GM21786 (cell line): ENCODE measurements around the gene MYO1D.
A peak's percentile ranks its signal among the peaks of the same experiment; 100 is the strongest.
"Not testable (repeated sequence)": the region's sequence is repeated elsewhere in the genome, so short reads cannot be mapped to it uniquely, and the experiment has no call there.

ENCODE experiments used
- ATAC-seq: cut with Tn5 transposase; IDR thresholded peaks from one replicate; pipeline ENCODE4 v1.9.1; 2021; ENCODE audit not compliant: unreplicated experiment

MYO1D gene

GRCh38 chr17:32896647-32897258 lies 19.8 kb upstream of the MYO1D start:
- no peak for ATAC-seq

- no peak for ATAC-seq
These were observed 17.3 kb upstream of the MYO1D start for GRCh38 chr17:32894245-32894644.

GRCh38 chr17:32887410-32887809 lies 10.5 kb upstream of the MYO1D start:
- not testable (repeated sequence) for ATAC-seq

DNA sequence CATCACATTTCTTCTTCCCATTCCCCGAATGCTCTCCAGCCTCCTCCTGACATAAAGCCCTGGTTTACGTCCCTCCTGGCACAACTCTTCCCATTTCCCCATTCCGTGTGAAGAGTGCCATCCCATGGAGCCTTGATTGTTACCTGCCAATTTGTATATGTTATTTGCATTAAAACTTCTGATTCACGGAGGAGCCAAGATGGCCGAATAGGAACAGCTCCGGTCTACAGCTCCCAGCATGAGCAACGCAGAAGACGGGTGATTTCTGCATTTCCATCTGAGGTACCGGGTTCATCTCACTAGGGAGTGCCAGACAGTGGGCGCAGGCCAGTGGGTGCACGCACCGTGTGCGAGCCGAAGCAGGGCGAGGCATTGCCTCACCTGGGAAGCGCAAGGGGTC lies 10.0 kb upstream of the MYO1D start:
- not testable (repeated sequence) for ATAC-seq

DNA sequence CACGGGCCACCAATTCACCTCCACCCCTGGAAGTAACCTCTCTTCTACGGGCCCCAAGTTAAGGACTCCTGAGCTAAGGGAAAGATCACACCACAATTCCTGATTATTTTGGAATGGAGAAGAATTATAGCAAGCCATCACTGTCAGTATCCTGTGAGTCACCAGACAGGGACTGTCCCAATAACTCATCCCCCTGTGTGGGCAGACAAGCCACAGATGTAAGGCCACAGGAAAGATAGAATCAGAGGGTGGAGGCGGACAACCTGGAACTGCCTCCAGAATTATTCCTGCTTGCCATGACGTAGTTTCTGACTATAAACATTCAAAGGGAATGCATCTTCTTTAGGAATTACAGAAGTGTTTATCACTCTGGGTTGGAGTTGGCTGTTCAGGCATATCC lies 5.8 kb upstream of the MYO1D start:
- ATAC-seq = no peak

DNA sequence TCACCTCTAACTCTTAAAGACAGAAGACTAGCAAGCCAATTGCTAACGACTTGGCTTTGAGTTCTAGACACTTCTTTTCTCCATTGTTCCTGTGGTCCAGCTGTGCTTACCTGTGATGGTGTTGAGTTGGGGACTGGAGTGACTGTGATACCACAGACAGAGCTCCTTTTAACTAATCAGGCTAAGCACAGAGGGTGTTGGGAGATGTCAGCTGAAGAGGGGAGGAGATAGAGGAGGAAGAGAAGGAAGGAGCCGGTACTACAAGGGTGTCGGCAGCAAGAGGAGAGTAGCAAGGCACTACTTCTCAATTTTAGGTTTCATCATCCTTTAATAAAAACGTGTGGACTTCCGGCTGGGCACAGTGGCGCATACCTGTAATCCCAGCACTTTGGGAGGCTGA lies 5.1 kb upstream of the MYO1D start:
- ATAC-seq = no peak

DNA sequence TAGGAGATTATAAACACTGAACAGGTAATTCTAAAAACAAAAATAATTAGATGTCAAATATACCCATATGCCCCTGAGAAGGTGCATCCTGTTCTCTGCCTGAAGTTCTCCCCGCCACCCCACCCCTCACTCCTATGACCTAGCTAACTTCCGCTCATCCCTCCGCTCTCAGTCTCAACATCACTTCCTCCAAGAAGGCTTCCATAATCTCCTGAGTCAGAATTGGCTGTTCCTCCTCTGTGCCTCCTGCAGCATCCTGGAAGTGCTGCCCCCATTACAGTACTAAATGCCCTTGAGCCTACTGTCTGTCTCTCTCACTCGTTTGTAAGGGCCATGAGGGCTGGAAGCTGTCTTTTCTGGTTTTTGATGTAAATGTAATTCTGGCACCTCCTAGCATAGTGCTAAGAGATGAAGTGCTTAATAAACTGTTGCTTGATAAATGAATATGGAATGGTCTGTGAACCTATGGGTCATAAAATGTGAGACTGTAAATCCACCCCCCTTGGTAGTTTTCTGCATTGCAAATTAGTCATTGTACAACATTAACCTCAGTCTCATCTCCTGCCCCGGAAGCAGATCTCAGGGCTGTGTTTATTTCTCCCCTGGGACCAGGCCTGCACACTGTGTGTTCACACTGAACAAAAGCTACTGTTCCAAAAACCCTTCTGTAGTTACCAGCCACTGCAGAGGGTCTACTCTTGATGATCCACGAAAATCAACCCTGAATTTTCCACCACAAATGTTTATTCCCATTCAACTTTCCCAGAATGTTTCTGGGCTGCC lies 3.9 kb upstream of the MYO1D start:
- ATAC-seq = no peak

DNA sequence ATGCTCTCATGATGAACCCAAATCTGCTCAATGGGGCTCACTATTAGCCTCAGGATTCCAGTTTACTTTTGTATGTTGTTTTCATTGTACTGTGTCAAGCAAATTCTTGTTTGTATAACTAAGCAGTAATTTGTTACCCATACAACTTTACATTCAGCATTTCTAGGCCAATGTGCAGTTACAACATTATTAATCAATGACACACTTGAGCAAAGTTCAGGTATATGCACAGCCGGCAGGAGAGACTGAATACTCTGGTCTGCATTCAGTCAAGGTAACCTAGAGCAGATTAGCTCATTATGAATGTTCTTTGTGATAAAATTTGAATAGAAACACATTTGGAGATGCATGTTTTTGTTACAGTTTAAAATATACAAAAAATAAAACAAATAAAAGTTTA lies 2.2 kb upstream of the MYO1D start:
- ATAC-seq = no peak

GRCh38 chr17:32878211-32878610 lies 1.3 kb upstream of the MYO1D start:
- ATAC-seq = no peak

DNA sequence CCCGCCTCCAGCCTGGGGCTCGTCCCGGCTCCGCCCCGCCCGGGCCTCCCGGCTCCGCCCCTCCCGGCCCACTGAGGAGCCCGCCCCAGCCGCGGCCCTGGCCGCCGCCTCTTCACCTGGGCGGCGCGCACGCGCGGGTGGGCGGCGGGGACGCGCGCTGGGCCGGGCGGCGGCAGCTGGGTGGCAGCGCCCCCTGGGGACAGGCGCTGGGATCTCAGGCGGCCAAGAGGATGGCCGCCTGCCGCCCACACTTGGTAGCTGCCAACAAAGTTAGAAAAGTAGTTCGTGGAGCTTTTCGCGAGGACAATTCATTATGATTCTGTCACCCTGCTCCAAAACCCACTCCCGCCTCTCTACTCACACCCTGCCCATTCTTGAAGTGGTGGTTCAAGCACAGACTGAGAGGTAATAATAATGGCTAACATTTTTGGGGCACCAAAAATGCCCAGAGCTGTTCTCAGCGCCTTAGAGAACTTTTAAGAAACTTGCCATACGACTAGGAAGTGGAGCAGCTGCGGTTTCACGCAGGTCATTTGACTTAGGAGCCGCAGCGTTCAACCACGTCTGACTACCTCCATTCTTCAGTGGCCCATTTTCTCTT lies 340 bp upstream of the MYO1D start:
- ATAC-seq = peak; percentile 81

- ATAC-seq = no peak
These were observed 954 bp downstream of the MYO1D start for GRCh38 chr17:32875923-32876416.

DNA sequence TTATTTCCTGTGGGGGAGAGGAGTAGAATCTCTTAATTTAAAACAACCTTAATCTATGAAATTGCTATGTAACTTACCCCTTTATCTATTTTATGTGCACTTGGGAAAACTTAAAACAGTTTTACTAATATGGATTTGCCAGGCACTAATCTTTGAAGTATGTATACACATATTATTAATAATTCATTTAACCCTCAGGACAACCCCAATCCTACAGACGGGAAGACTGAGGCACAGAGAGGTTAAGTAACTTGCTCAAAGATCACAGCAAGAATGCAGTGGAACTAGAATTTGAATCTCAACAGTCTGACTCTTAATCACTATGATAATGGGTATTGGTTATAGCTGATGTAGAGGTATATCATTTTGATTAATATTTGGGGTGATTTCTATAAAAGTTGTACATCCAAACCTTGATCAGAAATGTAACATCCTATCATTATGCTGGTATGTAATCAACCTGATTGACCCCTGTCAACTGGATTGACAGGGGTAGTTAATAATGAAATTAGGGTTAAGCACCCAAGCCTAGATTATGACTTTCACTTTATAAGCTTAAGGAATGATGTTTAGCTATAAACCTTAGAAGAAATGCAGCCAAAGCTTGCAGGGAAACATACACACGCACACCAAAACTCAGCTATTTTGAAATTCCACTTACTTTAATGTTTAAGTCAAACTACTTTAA lies 1.6 kb downstream of the MYO1D start:
- no peak for ATAC-seq

DNA sequence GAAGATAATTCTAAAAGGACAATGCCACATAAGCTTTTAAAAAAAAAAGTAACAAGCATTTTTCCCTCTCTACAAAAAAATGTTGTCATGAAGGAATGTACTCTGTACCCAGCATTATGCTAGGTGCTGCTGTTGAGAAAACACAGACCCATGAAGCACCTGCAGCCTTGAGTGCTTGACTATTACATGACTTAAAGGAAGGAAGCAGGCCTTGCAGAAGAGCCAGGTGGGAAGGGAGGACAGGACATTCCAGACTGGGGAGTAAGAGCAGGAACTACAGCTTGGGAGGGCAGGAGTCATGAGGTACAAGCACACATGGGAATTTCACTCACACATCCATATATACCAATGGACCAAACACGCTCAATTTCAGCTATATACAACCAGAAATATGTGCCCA lies 3.8 kb downstream of the MYO1D start:
- no peak for ATAC-seq

DNA sequence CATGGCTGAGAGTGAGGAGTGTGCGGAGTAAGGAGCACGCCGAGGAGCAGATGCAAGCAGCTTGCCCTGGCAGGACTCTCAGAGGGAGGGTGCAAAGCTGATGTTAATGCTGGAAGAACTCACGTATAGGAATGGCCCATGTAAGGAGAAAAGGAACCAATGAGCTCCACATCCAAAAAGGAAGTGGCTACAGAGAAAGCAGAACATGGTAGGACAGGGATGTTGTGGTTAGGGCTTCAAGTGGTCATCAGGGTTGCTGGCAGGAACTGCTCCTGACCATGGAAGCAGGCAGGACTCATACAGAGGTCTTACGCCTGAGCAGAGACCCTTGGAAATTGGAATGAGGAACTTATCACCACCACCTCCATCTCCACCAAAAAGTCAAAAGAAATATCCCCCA lies 5.2 kb downstream of the MYO1D start:
- ATAC-seq = no peak

DNA sequence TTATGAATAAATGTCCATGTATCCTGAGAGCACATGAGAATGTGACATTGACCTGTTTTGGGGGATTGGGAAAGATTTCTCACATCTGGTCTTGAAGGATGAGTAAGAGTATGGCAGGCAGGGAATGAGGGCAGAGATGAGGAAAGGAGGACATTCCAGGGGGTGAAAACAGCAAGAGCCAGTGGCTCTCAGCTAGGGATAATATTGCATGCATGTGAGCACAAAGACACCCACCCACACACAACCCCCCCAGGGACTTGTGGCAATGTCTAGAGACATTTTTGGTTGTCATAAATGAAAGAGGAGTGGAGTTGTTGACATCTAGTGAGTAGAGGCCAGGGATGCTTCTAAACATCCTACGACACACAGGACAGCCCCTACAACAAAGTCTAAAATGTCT lies 6.0 kb downstream of the MYO1D start:
- ATAC-seq = no peak

DNA sequence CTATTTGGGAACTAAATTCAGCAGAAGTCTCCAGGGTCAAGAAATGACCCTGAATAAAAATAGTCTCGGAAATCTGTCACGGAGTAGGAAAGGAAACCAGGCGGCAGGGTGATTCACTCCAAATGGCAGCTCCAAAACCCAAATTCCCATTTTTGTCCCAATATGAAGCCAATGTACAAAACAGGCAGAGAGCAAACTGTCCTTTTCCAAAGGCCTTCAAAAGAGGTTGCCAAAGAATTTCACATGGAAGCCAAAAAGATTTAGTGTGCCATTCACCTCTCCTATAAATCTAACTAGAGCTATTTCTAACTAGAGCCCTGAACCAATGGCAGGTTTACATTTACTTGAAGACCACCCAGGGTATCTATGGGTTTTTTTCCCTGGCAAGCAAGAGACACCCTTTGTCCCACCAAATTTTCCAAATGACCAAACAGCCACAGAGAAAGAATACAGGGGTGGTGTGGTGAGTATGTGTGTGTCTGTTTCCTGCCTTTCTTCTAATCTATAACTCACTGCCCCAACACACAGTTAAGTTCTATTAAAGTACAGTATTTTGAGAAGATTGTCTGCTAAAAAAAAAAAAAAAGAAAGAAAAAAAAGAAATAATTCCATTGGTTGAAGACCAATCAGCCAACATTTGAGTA lies 6.8 kb downstream of the MYO1D start:
- no peak for ATAC-seq

GRCh38 chr17:32869345-32870026 lies 7.4 kb downstream of the MYO1D start:
- ATAC-seq = no peak

- no peak for ATAC-seq
These were observed 11.8 kb downstream of the MYO1D start for GRCh38 chr17:32865141-32865540.

DNA sequence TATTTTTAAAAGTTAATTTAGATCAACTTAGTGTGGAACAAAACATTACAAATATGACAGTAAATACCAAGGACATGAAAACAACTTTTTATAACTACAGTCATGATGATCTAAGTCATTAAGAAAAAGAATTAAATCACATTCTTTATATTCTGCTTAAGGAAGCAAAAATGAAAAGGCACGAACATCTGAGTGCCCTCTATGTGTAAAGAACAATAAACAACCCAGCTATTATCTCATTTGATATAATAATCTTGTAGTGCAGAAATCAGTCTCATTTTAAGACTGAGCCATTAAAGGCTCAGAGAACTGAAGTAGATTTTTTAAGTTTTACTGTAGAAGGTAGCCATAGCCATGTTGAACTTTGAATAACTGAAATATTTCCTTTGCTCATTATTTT lies 13.4 kb downstream of the MYO1D start:
- ATAC-seq = no peak

DNA sequence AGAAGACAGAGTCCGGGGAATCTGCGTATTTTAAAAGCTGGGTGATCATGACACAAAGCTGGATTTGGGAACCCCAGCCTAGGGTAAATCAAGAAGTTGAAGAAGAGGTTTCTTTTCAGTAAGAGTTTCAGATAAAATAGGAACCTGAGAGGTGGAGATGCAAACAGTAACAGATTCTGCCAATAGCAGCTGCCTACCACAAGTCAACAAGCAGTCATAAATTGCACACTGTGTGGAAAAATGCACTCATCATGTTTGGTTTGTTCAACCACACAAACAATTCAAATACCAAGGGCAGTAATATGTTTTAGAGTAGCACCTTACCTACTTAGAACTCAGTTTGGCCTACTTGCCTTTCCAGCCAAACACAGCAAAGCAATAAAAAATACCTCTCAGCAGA lies 14.0 kb downstream of the MYO1D start:
- ATAC-seq = no peak

DNA sequence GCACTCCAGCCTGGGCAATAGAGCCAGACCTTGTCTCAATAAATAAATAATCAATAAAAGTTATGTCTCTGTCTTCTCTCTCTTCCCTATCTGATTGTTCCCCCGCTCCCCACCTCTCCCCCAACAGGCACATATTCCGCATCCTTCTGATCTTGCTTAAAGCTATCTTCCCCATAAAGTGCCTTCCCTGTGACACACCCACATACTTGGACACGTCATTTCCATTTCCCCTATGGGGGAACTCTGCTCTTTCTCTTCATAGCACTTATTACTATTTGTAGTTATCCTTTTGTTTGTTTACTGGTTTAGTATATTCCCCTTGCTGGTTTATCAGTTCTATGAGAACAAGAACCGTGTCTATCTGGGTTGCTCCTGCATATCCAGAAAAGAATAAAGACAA lies 14.9 kb downstream of the MYO1D start:
- no peak for ATAC-seq
